PFSK-1 (cell line): ENCODE results near the gene VAPB.

Experiments used
- FOXP2 ChIP-seq: optimal IDR thresholded peaks from 2 replicates; pipeline ENCODE3; 2011; ENCODE audit warnings: borderline replicate concordance, control low read depth, inconsistent platforms; ENCODE audit not compliant: insufficient read depth; ENCODE audit errors: extremely low read length, extremely low read depth
- POLR2AphosphoS5 ChIP-seq: IDR thresholded peaks from 2 replicates; pipeline ENCODE4 v1.6.1; 2012; ENCODE audit warnings: low read depth, mild to moderate bottlenecking, control low read depth, low read length, moderate library complexity
- REST ChIP-seq, 2 experiments: IDR thresholded peaks; 2 replicates each; pipeline versions ENCODE4 v1.6.1 to v1.8.0; 2011 to 2012; ENCODE audit warnings: low read depth in 2 of 2, low read length in 2 of 2, control low read depth in 1 of 2, inconsistent platforms in 1 of 2, mild to moderate bottlenecking in 1 of 2, moderate library complexity in 1 of 2; ENCODE audit not compliant: insufficient read depth in 1 of 2
- SIN3A ChIP-seq: IDR thresholded peaks from 2 replicates; pipeline ENCODE4 v1.6.1; 2012; ENCODE audit warnings: mild to moderate bottlenecking, low read length, moderate library complexity, borderline replicate concordance; ENCODE audit not compliant: insufficient read depth
- TAF1 ChIP-seq: IDR thresholded peaks from 2 replicates; pipeline ENCODE4 v1.6.1; 2012; ENCODE audit warnings: low read length, control low read depth, borderline replicate concordance; ENCODE audit not compliant: insufficient read depth

VAPB gene

GRCh38 chr20:58473453-58474425 lies 84.7 kb downstream of the VAPB start:
- no peak for TF ChIP-seq TAF1
- no peak for TF ChIP-seq FOXP2
- TF ChIP-seq REST (IDR thresholded peaks at IDR 0.05; ENCODE audit: insufficient read depth in 1 of 2, low read depth in 2 of 2, low read length in 2 of 2), result no peak
- TF ChIP-seq SIN3A, result no peak
- no peak for TF ChIP-seq POLR2AphosphoS5

DNA sequence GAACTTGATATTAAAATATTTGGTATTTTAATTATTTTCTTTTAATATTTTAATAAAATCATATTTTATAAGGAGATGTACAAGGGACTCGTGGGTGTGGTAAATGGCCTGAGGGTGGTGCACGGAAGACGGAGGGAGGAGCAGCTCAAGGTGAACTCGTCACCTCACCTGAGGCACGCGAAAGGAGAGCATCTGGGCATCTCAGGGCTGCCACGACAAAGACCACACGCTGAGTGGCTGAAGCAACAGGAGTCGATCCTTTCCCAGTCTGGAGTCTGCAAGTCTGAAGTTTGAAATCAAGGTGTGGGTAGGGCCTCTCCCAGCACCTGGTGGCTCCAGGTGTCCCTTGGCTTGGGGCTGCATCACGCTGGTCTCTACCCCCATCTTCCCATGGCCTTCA lies 86.4 kb downstream of the VAPB start:
- TF ChIP-seq SIN3A, result no peak
- no peak for TF ChIP-seq POLR2AphosphoS5
- no peak for TF ChIP-seq REST (IDR thresholded peaks at IDR 0.05; ENCODE audit: insufficient read depth in 1 of 2, low read depth in 2 of 2, low read length in 2 of 2)
- TF ChIP-seq TAF1, result no peak
- TF ChIP-seq FOXP2, result no peak

DNA sequence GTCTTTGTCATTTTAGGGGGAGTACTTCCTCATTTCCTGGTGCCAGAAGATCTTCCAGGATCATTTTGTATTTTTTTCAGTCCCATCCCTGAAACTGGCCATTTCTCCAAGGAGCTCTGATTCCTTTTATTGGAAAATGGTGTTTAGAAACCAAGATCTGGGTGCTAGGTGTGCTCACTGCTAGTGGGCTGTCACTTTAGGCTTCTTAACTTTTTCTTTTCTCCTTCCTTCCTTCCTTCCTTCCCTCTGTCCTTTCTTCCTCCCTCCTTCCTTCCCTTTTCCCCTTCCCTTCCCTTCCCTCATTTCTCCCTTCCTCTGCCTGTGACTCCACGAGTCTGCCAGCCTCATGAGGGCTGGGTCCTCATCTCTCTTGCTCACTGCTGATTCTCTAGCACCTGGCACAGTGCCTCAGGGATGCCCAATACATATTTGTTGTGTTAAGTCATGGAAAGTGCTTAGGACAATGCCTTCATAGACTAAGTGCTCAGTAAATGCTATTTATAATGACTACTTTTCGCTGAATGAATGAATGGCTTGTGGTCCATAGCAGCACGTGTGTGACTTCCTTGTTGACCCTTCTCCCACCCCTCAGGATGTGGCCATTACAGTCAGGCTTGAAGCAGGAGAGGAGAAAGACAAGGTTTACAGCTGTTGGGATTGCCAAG lies 89.2 kb downstream of the VAPB start:
- TF ChIP-seq POLR2AphosphoS5, result no peak
- TF ChIP-seq SIN3A, result no peak
- no peak for TF ChIP-seq TAF1
- TF ChIP-seq REST (IDR thresholded peaks at IDR 0.05; ENCODE audit: insufficient read depth in 1 of 2, low read depth in 2 of 2, low read length in 2 of 2), result no peak
- no peak for TF ChIP-seq FOXP2

DNA sequence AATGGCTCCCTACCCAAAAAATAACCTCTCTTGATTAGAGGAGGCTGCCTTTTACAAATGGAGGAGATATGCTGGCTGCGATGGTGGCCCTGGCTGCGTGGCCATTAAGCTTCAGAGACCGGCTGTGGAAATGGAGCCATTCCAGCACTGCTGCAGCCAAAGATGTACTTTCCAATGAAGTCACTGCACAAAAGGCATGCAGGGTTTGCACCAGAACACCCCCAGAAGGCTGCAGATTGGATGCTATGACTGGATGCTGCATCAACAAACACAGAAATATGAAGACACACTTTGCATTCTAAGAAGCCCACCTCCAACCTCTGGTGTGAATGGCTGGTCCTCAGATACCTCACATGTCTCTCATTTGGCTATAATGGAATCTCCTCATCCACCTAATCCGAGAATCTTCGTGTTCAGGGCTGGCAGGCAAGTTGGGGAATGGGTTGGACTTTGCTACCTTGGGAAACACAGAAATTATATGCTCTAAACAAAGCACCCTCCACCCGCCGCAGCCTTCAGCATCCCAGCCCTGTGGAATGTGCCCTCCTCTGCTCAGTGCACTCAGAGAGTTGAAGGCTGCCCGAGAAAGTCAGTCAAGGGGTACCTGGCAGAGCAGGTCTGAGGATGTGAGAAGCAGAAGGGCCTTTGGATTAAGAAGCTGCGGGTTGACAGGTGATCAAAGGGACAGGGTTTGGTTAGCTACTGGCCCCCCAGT lies 90.9 kb downstream of the VAPB start:
- no peak for TF ChIP-seq REST (IDR thresholded peaks at IDR 0.05; ENCODE audit: insufficient read depth in 1 of 2, low read depth in 2 of 2, low read length in 2 of 2)
- TF ChIP-seq TAF1, result no peak
- TF ChIP-seq FOXP2, result no peak
- TF ChIP-seq SIN3A, result no peak
- TF ChIP-seq POLR2AphosphoS5, result no peak
